Activated CD8-positive, alpha-beta memory T cell treated with anti-CD3 and anti-CD28 coated beads for 1 hour (primary cell): ENCODE measurements around the gene EML6.

Source experiments
- DNase-seq, 2 donors: peaks; one replicate each; pipeline ENCODE4 v3.0.0-alpha.2; 2020; ENCODE audit warnings: low read depth in 1 of 2; ENCODE audit errors: extremely low read depth in 1 of 2

EML6 gene

DNA sequence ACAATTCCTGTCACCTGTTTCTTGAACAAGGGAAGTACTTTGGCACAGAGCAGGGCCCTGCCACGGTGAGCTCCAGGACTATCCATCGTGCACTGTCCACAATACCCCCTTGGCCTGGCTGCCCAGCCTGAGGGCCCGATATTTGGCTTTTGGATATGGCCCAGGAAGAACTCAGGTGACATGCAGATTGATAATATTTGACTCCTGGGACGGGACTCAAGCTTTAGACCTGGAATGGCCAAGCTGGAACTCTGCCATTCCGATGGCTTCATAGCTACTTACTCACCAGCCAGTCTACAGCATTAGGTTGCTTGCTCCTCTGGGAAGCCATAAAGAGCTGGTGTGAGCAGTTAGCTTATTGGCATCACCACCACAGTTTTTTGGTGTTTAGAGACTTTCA lies 26.6 kb downstream of the EML6 start:
- no peak for DNase-seq

DNA sequence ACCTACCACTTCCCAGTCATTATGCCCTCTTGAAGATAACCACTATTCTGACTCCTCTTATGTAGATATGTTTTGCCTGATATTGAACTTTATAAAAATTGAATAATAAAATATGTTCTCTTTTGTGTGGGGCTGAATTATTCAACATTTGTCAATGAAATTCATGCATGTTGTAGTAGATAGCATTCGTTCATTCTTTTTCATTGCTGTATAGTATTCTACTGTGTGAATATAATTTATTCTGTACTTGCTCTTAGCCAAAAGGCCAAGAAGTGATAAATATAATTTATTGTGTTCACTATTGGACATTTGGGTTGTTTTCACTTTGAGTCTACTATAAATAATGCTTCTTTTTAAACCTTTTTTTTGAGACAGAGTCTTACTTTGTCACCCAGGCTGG lies 29.0 kb downstream of the EML6 start:
- no peak for DNase-seq

DNA sequence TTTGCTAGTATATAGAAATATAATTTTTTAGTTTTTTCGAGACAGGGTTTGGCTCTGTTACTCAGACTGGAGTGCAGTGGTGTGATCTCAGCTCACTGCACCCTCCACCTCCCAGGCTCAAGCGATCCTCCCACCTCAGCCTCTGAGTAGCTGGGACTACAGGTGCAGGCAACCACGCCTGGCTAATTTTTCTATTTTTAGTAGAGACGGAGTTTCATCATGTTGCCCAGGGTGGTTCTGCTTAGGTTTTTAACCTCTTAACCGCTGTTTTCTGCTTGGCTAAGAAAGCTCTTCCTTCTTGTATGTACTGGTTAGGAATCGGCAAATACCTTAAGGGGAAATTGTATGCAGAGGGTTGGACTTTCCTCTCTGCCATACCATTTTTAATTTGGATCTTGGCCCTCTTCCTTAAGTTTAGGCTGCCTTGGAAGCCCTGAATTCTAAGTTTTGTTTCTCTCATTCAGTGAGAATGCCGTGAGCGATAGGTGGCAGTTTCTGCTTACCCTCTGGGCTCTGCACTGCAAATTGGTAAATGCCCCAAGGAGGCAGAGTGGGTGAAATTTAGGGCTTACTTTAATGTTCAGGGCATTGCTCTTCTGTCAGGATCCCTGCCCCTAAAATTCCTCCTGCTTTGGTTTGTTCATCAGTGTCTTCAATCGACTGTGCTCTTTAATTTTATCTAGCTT lies 32.3 kb downstream of the EML6 start:
- no peak for DNase-seq

DNA sequence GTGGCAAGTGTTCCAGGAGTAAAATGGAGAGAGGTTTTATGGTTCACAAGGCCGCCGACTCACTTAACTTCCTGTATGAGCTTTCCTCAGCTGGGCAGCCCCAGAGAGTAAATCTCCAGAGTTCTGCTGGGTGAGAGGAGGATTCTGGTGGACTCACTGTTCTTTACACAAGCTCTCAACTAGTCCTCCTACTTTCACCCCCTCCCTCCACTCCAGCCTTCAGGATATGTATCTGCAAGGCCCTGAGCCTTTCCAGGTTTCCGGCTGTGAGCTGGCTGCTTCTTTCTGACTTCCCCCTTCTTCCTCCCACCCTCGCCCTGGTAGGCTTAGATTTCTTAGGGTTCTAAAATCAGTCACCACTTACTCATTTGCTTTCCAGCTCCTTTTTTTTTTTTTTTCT lies 34.0 kb downstream of the EML6 start:
- DNase-seq = no peak

DNA sequence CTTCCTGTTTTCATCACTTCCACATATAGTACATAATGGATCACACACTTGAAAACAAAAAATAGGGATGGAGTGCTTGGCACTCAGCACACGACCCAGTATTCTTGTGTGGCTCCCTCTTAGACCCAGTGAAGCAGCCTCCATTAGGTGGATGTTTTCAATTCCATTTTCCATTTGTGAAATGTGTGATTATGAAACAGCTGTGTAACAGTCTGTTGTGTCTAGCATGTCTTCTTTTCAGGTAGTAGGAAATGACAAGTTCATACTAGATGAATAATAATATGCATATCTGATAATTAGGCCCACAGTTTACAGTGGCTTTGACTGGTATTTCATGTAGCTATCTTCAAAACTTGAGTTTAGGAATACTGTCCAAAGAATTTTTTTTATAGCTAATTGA lies 35.5 kb downstream of the EML6 start:
- DNase-seq = no peak

DNA sequence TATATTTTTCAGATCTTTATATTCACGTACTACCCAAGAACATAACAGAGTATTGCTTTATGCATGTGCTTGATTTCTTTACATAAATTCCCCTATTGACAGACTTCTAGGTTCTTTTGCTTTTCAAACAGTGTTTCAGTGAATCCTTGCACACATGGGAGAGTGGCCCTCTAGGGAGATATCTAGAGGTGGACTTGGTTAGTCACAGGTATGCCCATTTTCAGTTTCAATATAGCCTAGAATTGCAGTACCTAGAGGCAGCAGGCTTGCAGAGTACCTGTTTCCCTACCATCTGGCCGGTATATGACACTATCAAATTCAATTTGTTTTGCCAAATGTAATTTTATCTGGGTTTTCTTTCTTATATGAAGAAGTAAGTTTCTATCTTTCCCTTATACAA lies 36.8 kb downstream of the EML6 start:
- no peak for DNase-seq

DNA sequence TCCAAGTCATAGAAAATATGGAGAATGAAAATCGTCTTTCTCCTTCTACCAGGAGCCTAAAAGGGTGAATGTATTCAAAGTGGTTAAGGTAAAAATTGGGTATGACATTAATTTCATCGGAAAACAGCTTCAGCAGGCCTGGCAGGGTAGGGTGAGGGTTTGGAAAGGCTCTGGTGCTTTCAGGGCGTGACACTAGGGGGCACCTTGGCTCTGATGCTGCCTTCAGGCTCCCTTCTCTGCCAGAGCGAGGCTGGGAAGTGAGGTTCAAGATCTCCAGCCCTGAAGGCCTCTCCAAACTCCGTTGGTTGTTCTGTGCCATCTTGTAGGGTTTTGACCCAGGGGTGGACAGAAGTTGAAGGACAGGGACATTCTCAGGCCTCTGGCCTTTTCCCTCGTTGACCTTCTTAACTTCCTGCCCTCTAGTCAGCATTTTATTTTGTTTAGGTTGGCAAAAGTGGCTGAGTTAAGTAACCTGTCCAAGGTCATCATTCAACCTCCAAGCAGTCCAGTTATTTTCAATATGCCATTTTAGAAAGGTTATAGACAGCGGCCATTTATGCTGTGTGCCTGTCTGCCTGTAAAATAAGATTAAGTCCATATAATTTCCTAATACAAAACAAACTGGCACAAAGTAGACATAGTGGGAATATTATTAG lies 40.3 kb downstream of the EML6 start:
- no peak for DNase-seq

DNA sequence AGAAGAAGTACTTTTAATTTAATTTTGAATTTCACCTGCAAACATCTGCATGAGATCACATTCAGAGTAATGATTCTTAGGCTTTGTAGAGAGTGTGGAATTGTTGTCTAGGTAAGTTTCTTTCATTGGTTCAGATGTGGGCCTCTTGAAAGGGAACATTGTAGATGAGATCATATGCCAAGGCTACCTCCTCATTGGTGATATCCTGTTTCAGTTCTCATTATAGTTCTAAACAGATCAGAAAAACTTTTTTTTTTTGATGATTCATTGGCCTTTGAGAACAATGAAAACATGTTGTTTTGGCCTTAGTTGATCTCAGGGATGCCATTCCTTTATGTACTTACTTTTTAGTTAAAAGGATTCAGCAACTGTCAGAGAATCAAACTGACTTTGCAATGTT lies 44.5 kb downstream of the EML6 start:
- no peak for DNase-seq

DNA sequence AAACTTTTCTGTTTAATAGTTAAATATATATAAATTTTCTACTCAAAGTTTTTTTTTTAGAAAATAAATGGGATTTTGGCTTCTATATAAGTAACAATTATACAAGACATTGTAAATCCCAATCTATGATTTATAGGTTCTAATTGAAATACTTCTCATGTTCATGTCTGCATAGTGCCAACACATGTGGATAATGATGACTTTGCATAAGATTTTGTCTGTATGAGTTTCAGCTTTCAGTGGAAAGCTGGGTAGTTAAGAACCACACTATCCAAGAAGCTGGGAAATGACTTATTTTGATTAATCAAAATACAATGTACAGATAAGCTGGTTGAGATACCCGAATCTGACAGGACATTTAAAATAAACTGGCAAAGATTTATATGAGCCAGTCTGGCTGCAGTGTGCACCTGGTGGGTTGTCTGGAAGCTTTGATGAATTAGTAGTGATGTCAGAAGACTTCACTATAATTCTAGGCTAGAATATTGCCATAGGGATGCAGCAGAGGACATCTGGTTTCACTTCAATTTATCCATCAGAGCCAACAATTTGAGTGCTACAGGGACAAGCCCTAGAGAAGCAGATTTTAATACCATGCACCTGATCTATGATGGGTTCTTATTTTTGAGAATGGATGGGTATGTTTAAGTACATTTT lies 45.4 kb downstream of the EML6 start:
- DNase-seq = no peak

DNA sequence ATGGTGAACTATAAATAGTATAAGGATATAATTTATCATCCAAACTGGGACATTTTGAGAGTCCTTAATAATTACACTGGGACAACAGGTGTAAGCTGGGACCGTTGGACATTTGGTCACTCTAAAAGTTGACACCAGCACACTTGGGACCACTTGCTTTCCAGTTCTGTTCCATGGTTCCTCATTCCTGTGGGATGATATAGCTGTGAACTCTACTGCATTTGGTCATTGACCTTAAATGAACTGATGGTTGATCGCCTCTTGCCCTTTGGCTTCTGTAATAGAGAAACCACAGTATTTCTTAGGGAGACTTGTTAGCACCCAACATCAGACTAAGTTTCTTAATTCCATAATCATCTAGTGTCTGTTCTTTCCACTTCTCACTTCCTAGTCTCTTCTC lies 46.7 kb downstream of the EML6 start:
- no peak for DNase-seq

DNA sequence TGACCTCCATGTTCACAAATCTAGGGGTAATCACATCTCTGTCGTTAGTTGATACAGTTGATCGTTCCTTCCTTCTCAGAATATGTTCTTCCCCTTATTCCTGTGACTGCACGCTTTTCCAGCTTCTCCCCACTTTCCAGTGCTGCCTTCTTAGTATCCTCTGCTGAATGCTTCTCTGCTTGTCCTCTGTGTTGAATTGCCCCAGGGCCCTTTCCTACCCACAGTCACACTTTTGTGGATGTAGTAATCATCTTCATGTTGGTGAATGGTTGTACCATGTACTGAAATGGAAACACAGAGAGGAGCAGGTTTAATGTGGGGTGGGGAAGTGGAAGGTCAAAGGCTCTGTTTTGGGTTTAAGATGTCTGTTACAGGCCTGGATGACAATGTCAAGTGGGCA lies 47.2 kb downstream of the EML6 start:
- DNase-seq = no peak

DNA sequence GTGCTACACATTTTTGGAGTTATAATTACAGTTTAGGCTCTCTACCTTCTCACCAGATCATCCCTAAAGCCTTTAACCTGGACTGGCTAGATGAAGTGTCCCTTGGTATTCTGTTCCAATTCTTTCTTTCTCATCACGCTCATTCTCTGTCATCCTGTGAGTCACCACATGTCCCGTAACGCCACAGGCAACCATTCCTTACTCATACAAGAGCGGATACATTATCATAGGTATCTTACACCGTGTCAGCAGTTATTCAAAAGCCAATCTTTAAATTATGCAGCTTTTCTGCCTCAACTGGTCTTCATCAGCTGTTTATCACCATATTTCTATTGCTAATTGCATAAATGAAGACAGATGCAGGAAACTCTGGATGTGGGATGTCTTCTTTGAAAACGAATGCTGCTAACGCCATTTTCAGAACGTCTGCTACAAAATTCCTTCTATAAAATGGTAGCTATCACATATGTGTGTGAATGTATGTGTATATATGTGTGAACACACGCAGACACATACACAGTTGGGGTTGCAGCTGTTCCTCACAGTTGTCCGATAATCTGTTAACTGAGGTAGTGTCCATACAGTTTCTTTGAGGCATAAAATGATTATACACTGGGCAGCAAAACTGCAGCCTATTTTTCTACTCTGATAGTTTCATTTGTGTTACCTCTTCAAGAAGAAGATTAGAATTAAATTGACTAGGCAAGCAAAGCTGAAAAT lies 47.9 kb downstream of the EML6 start:
- no peak for DNase-seq

DNA sequence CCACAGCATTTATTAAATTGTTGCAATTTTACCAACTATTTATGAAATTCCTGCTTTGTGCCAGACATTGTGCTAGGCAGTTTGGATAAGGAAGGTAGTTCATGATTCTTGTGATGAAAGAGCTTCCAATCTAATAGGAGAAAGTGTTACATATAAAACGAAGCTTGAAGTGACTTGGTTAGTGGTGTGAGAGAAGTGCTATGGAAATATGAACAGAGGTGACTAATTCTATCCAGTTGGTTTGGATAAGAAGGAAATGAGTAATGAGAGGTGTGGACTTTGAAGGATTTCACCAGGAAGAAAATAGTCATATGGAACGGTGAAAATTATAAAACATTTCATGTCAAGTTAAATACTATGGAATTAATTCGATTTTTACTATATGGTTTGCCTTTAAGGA lies 48.6 kb downstream of the EML6 start:
- no peak for DNase-seq

DNA sequence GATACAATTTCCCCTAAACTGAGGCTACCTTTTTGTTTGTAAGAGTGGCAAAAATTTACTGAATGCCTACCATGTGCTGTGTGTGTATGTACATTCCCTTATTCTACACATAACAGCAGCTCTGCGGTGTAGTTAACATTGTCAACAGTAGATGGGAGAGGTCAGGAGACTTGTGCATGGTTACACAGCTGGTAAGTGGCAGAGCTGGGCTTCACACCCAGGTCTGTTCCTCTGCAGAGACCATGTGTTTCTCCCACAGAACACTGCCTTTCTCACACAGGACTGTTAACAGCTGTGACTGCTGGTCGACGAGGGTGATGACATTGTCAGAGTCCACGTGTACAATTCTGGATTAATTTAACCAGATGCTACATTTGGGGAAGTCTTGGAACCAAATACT lies 49.1 kb downstream of the EML6 start:
- no peak for DNase-seq

DNA sequence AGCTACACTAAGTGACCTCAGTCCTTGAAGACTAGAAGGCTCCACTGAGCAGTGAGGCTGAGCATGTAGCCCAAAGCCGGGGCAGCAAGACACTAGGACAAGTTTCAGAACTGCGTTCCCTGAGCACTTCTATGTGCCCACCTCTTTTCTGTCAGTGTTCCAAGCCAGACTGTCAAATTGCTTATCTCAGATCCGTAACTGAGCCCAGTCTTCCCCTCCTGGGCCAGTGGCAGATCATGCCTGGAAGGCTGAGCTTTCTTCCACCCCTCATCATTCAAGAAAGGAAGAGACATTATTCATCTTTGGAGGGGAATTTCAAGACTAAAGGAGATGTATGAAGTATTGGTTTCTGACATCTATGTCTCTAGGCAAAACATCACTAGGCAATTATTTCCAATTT lies 49.8 kb downstream of the EML6 start:
- no peak for DNase-seq

DNA sequence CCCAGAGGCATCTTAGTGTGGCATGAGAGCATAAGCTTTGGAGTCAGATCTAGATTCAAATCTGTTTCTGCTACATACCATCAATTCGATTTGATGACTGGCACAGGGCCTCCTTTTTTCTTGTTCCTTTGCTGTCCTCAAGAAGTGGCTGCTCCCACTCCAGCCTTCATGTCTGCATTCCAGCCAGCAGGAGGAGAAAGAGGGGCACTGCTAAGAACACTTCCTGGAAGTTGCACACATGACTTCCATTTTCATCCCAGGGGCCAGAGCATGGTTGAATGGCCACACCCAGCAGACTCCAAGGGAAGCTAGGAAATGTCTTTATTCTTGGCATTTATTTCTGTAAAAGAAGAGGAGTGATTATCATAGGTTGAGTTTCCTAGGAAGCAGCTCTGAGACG lies 50.4 kb downstream of the EML6 start:
- DNase-seq = no peak

DNA sequence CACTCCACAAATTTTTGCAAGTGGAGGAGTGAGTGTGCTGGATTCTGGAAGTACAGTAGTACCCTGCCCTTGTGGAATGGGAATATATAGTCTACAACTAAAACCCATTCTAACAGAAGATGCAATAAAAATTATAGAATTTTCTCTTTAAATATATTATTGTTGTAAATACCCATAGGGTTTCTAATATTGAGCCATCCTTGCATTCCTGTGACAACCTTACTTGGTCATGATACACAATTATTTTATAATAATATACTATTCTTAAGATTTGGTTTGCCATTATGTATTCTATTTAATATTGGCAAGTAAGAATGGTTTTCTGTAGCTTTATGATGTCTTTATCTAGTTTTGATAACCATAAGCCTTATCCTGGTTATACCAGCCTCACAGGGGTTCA lies 52.2 kb downstream of the EML6 start:
- no peak for DNase-seq

DNA sequence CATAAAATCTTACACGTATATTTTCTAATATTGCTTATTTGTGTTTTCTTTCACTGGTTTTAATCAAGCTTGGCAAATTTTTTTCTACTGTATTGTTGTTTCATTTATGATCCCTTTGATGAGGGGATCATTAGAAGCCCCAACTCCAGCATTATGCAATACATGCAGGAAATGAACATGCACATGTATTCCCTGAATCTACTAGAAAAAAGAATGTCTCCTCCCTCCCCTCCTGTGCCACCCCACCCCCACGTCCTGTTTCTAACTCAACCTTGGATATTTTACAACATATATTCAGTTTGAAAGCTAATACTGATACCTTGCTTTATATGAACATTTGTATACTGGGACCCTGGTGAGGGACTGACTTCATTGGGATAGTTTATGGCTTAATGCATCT lies 53.0 kb downstream of the EML6 start:
- DNase-seq = no peak

DNA sequence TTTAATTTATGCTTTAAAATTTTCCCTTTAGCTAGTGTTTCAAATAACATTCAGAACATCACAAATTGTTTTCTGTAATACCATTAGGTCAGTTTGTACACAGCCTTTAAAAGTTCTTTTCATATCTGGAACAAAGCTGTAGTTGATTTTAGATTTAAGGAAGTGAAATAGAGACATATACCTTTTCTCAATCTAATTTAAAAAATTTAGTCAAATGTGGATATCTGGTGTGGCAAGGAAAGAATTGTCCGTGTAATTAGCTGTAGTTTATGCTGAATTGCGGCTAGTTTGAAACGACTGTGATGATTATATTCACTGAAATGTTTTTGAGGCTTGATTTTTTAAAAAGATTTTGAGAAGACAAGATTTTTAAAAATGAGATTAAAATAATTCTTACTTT lies 59.9 kb downstream of the EML6 start:
- no peak for DNase-seq

DNA sequence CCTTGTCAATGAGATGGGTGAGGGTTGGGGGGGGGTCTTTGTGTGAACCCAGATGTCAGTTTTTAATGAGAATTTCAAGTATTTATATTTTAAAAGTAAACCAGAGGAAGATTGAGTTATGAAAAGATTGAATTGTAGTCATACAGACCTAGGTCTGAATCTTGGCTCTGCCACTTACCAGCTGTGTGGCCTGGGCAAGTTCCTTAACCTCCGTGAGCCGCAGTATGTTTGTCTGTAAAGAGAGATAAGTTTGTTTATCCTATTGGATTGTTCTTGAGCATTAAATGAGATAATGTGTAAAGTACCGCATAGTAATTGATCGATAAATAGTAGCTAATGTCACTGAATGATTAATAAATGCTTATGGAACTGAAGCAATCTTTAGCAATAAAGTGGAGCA lies 63.8 kb downstream of the EML6 start:
- no peak for DNase-seq

DNA sequence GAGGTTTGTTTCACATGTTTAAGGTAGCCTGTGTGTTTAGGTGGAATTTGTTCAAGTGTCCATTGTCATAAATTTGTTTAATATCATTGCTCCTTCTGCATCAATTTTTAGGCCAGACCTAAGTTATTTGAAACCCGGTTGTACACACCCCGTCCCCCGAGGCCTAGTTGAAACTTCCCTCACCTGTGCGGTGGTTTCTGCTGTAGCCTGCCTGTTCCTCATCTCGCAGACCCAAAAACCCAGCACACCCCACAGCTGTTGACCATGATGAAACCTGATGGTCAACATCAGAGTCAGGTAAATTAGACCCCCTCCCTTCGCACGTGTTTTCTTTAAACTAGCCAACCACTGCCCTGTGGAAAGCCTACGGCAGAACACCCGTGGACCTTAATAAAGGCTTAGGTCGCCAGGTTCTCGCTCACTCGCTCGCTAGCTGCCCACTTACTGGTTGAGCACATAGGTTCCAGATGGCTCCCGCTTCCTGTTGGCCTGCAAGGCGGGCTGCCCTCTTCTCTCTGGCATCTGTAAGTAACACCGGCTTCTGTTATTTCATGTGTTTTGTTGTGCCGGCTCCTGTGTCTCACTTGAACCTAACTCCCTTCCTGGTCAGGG lies 64.4 kb downstream of the EML6 start:
- DNase-seq = no peak
